ENCODE measurements around the gene KLK12.

- TF ChIP-seq EZH2 (IDR thresholded peaks at IDR 0.05; ENCODE audit: low read length, unreplicated experiment), result no peak
- no peak for TF ChIP-seq CTCF (conservative IDR thresholded peaks at IDR 0.05; ENCODE audit: low read depth, low read length)
- no peak for TF ChIP-seq EZH2phosphoT487 (IDR thresholded peaks at IDR 0.05; ENCODE audit: borderline replicate concordance, low read length)
These were observed 8.7 kb upstream of the KLK12 start for GRCh38 chr19:51043497-51043896.
